ENCODE data around the gene LBH.

LBH gene

DNA sequence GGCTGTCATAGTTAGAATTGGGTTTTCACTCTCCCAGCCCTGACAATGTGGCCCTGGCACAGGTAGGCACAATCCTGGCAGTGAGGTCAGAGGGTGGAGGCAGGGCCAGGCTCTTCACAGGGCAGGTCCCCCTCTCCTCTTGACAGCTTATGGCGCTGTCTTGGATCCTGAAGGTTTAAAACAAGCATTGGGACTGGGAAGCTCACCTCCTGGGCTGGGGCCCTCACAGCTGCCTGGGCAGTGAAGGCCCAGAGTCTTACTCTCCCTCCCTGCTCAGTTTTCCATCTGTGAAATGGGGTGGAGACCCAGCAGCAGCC lies 23.3 kb downstream of the LBH start:
- TF ChIP-seq POLR2A (IDR thresholded peaks at IDR 0.05; ENCODE audit: extremely low read depth, insufficient read length) (no peak), MAX (IDR thresholded peaks at IDR 0.05; ENCODE audit: low read depth, low read length) (no peak), MYC (IDR thresholded peaks at IDR 0.05; ENCODE audit: low read depth, low read length) (no peak)
- TF ChIP-seq, protein P1, sequence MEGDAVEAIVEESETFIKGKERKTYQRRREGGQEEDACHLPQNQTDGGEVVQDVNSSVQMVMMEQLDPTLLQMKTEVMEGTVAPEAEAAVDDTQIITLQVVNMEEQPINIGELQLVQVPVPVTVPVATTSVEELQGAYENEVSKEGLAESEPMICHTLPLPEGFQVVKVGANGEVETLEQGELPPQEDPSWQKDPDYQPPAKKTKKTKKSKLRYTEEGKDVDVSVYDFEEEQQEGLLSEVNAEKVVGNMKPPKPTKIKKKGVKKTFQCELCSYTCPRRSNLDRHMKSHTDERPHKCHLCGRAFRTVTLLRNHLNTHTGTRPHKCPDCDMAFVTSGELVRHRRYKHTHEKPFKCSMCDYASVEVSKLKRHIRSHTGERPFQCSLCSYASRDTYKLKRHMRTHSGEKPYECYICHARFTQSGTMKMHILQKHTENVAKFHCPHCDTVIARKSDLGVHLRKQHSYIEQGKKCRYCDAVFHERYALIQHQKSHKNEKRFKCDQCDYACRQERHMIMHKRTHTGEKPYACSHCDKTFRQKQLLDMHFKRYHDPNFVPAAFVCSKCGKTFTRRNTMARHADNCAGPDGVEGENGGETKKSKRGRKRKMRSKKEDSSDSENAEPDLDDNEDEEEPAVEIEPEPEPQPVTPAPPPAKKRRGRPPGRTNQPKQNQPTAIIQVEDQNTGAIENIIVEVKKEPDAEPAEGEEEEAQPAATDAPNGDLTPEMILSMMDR (IDR thresholded peaks at IDR 0.05; ENCODE audit: low read depth, low read length), result no peak
- no peak for DNase-seq (ENCODE audit: low read depth)
- H3K4me3 ChIP-seq (ENCODE audit: low read depth, low read length), result no peak overlapping the region

DNA sequence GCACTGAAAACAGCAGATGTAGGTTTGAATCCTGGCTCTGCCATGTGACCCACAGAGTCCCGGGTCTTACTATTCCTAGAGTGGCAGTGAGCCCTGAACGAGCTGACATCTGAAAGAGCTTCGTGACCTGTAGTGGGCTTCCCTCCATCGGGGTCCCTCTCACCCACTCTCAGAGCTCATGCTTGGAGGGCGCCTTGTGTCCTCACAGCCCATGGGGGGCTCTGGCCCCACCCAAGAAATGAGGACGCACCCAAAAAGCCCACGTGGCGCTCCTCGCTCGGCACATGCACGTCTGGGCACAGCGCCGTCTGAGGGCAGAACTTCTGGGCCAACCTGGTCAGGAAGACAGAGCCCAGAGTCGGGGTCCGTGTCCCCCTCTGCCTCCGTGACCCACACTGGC lies 23.7 kb downstream of the LBH start:
- no peak overlapping the region for H3K4me3 ChIP-seq (ENCODE audit: low read depth, low read length)
- TF ChIP-seq POLR2A (IDR thresholded peaks at IDR 0.05; ENCODE audit: extremely low read depth, insufficient read length) (no peak), MAX (IDR thresholded peaks at IDR 0.05; ENCODE audit: low read depth, low read length) (no peak)
- TF ChIP-seq, protein P1 (IDR thresholded peaks at IDR 0.05; ENCODE audit: low read depth, low read length), result no peak
- no peak for DNase-seq (ENCODE audit: low read depth)

- no peak for TF ChIP-seq POLR2A (IDR thresholded peaks at IDR 0.05; ENCODE audit: extremely low read depth, insufficient read length)
- no peak for TF ChIP-seq MYC (IDR thresholded peaks at IDR 0.05; ENCODE audit: low read depth, low read length)
- TF ChIP-seq, protein P1 (IDR thresholded peaks at IDR 0.05; ENCODE audit: low read depth, low read length), result no peak
- TF ChIP-seq MAX (IDR thresholded peaks at IDR 0.05; ENCODE audit: low read depth, low read length), result no peak
- DNase-seq (ENCODE audit: low read depth), result no peak
- H3K4me3 ChIP-seq (ENCODE audit: low read depth, low read length), result no peak overlapping the region
Measured at GRCh38 chr2:30255466-30256408, 24.4 kb downstream of the LBH start.

DNA sequence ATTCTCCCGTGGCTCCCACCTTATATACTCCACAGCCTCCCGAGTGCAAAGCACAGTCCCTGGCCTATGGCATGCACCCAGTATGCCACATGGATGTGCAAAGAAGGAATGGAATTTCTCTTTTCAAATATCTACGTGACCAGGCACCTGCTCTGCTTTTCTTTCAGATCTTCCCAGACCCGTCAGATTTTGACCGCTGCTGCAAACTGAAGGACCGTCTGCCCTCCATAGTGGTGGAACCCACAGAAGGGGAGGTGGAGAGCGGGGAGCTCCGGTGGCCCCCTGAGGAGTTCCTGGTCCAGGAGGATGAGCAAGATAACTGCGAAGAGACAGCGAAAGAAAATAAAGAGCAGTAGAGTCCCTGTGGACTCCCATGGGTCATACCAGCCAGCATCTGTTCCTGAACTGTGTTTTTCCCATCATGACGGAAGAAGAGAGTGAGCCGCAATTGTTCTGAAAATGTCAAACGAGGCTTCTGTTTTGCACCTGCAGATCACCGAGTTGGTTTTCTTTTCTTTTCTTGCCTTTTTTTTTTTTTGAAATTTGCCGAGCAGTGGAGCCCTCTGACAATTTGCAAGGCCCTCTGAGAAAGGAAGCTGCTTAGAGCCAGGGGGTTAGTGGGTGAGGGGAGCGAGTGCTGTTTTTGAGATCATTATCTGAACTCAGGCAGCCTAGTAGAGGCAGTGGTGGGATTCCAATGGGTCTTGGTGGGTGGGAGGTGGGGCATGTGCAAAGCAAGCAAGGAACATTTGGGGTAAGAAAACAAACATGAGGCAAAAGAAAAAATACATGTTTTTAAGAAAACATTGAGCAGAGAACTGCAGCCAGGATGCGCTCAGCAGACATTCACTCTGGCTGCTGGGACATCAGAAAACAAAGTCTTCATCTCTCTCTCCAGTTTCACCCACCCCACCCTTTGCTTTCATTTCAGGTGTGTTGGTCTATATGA lies 26.2 kb downstream of the LBH start:
- no peak overlapping the region for H3K4me3 ChIP-seq (ENCODE audit: low read depth, low read length)
- TF ChIP-seq MAX (IDR thresholded peaks at IDR 0.05; ENCODE audit: low read depth, low read length), result no peak
- no peak for DNase-seq (ENCODE audit: low read depth)

- no peak for DNase-seq (ENCODE audit: low read depth)
- no peak overlapping the region for H3K4me3 ChIP-seq (ENCODE audit: low read depth, low read length)
- TF ChIP-seq MAX (IDR thresholded peaks at IDR 0.05; ENCODE audit: low read depth, low read length) (no peak), POLR2A (IDR thresholded peaks at IDR 0.05; ENCODE audit: extremely low read depth, insufficient read length) (no peak), MYC (IDR thresholded peaks at IDR 0.05; ENCODE audit: low read depth, low read length) (no peak)
- TF ChIP-seq, protein P1 (IDR thresholded peaks at IDR 0.05; ENCODE audit: low read depth, low read length), result no peak
Measured at GRCh38 chr2:30259071-30259470, 27.7 kb downstream of the LBH start.
